Raji (cell line): ENCODE results near the gene TLR8.
A peak's percentile ranks its signal among the peaks of the same experiment; 100 is the strongest.

Experiments
- POLR2A ChIP-seq: IDR thresholded peaks from 2 replicates; pipeline ENCODE4 v1.6.1; 2011; ENCODE audit warnings: low read depth, low read length, control low read depth; ENCODE audit not compliant: insufficient read depth

TLR8 gene

GRCh38 chrX:12950851-12951594, 44.6 kb downstream of the TLR8 start:
- TF ChIP-seq POLR2A, result 0 out of 2 replicates have a peak, but pooled peaks have one; percentile 29

- no peak for TF ChIP-seq POLR2A
These were observed 45.2 kb downstream of the TLR8 start for GRCh38 chrX:12951595-12951975.

- no peak for TF ChIP-seq POLR2A
These were observed 47.0 kb downstream of the TLR8 start for GRCh38 chrX:12953420-12953819.

GRCh38 chrX:12954376-12954775, 48.0 kb downstream of the TLR8 start:
- TF ChIP-seq POLR2A, result no peak

- no peak for TF ChIP-seq POLR2A
These were observed 48.6 kb downstream of the TLR8 start for GRCh38 chrX:12954981-12955380.

- TF ChIP-seq POLR2A, result peak; percentile 46; the same call in 1 of the 2 replicates
These were observed 49.7 kb downstream of the TLR8 start for GRCh38 chrX:12955882-12956703.

- peak; percentile 49; the same call in 1 of the 2 replicates for TF ChIP-seq POLR2A
These were observed 50.5 kb downstream of the TLR8 start for GRCh38 chrX:12956704-12957534.

GRCh38 chrX:12958059-12958458, 51.6 kb downstream of the TLR8 start:
- TF ChIP-seq POLR2A, result 0 out of 2 replicates have a peak, but pooled peaks have one; percentile 20

- no peak for TF ChIP-seq POLR2A
These were observed 52.0 kb downstream of the TLR8 start for GRCh38 chrX:12958461-12958860.

- no peak for TF ChIP-seq POLR2A
These were observed 54.8 kb downstream of the TLR8 start for GRCh38 chrX:12961196-12961718.

GRCh38 chrX:12962041-12962504, 55.7 kb downstream of the TLR8 start:
- TF ChIP-seq POLR2A, result no peak

GRCh38 chrX:12965131-12965940, 58.9 kb downstream of the TLR8 start:
- no peak for TF ChIP-seq POLR2A

GRCh38 chrX:12966151-12966550, 59.7 kb downstream of the TLR8 start:
- TF ChIP-seq POLR2A, result no peak
